Fibroblast of skin of left quadriceps (primary cell): ENCODE results near the gene FAM241B.

Source experiments
- DNase-seq, 2 experiments: peaks; one replicate each; pipeline ENCODE4 v3.0.0-alpha.2; 2013; ENCODE audit warnings: low read depth in 2 of 2

FAM241B gene

DNA sequence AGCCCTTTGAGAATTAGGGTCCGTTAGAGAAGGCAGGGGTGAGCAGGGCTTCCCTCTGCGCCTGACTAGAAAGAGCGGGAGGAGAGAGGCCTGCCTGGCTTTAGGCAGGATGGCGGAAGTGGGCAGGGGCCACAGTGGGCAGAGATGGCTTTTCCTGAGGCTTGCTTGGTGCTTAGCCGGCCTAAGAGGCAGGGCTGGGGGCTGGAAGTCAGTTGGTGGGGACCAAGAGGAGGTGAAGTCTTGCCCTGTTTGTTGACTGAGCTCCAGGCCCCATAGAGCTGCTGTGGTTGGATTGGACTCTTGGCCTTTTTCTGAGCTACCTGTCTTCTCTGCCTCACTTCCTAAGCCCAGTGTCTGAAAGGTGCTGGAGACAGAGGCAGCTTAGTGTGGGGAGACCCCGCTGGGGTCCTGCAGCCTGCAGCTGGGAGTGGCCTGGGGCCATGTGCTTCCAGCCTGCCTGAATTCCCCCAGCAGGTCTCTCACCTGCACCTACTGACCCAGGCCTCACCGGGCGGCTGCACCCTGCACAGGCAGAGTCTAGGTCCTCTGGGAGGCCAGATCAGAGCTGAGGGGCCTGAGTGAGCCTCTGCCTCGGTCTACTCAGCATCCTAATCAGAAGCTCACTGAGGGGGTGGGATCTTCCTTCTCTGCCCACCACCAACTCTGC lies 4.8 kb downstream of the FAM241B start:
- DNase-seq = no peak

DNA sequence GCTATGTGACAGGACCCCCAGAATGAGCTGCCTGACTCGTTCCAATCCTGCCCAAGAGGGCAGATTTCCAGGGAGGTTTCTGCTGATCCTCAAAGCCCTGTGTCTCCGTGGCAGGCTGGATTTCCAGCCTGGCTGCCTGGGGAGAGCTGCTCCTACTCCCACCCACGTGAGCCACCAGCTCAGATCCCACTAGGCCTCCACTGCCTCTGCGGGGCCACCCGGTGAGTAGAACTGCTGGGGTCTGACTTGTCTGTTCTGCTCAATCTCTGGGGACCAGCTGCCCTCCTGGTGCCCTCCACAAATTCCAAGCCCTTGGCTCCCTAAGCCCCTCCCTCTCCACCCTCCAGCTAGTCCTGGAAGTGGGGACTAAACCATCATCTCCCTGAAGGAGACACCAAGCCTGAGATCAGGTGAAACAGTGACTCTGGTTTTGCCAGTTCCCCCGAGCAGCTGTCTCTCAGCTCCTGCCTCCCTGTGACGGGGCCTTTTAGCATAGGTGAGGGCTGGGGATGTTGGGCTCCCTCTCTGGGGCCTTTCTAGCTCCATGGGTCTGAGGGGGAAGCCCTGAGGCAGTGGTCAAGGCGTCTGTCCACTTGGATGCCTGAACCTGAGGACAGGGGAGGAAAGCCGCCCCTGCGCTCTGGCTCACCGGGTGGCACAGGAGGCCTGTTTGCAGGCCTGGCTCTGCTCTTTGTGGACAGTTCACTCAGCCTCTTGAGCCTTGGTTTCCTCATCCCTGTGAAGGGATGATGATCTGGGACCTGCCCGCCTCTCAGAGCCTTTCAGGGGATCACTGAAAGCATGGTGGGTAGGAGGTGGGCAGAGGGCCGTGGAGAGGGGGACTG lies 5.6 kb downstream of the FAM241B start:
- DNase-seq = no peak

- no peak for DNase-seq
Measured at GRCh38 chr10:69636273-69636575, 6.2 kb downstream of the FAM241B start.

GRCh38 chr10:69636626-69637605 lies 6.9 kb downstream of the FAM241B start:
- DNase-seq = no peak

DNA sequence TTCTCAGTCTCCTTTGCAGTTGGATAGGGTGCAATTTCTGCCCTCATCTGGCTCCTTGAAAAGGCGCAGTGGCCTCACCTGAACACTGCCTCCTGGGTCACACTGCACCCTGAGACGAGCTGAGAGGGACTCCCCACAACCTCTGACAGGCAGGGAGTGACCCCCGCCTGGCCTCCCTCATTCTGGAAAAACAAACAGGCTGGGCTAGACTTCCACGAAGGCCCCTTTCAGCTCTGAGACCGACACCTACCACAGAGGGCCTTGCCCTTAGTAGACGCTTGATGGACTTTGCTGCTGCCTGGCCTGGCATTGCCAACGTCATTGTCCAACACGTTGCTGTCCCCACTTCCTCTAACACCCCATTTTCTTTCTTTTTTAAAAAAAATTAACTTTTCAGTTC lies 8.6 kb downstream of the FAM241B start:
- no peak for DNase-seq

- peak; percentile 13 to 30 for DNase-seq
Measured at GRCh38 chr10:69639291-69640195, 9.5 kb downstream of the FAM241B start.

DNA sequence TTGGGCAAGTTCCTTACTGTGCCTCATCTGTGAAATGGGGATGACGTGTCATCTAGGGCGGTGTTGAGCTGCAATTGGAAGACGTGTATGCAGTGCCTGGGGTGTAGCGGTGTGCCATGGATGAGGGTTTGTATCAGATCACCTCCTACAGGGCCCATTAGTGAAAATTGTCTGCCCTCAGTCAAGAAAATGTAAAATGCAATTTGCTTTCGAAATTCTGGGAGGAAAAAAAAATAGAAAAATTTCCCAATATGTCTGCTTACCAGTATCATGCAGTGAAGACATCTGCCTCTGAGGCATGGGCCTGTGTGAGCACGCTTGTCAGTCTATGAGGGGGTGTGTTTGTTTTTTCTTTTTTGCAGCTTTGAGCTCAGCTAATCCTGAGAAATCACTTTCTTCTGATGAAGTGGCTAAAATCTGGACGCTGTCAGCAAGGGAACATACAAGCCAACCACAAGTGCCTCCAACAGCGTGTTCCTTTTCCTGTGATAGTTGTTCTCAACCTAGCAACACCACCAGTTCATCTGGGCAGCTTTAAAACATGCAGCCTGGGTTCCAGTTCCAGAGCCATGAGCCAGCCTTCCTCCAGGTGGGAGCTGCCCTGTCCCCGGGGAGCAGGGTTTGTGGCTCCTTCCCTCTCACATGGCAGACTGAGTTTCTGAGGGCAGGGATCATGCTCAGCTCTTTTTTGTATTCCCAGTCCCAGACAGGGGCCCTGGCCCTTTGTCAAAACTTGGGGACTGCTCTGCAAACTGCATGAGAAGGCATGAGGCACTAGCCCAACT lies 10.3 kb downstream of the FAM241B start:
- no peak for DNase-seq

- DNase-seq = no peak
Measured at GRCh38 chr10:69641261-69641980, 11.4 kb downstream of the FAM241B start.

GRCh38 chr10:69642747-69643146 lies 12.7 kb downstream of the FAM241B start:
- DNase-seq = no peak

- no peak for DNase-seq
Measured at GRCh38 chr10:69643779-69644657, 14.0 kb downstream of the FAM241B start.

DNA sequence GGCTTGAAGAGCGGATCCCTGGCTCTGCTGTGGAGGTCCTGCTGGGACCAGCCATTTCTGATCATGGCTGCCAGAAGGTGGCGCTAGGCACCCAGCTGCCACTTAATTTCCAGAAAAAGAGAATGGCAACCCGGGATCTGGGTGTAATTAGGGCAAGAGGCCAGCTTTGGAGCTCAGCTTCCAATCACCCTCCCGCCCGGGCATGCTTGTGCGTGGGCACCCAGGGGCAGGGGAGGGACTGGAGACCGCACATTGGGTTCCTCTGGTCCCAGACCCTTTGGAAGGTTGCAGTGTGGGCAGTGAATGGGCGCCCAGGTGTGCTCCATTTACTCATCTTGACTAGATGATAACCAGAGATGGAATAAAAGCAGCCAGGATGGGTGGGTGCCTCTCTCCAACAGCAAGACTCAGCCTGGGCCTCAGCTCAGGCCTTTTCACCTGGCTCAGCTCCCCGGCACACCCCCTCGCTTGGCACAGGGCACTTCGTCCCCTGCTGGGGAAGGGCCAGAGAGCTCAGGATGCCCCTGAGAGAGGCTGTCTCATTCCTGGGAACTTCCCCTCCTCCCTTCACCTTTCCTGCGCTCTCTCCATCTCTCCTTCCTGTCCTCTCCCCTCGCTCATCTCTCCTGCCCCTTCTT lies 14.7 kb downstream of the FAM241B start:
- DNase-seq = peak; percentile 19 to 21

DNA sequence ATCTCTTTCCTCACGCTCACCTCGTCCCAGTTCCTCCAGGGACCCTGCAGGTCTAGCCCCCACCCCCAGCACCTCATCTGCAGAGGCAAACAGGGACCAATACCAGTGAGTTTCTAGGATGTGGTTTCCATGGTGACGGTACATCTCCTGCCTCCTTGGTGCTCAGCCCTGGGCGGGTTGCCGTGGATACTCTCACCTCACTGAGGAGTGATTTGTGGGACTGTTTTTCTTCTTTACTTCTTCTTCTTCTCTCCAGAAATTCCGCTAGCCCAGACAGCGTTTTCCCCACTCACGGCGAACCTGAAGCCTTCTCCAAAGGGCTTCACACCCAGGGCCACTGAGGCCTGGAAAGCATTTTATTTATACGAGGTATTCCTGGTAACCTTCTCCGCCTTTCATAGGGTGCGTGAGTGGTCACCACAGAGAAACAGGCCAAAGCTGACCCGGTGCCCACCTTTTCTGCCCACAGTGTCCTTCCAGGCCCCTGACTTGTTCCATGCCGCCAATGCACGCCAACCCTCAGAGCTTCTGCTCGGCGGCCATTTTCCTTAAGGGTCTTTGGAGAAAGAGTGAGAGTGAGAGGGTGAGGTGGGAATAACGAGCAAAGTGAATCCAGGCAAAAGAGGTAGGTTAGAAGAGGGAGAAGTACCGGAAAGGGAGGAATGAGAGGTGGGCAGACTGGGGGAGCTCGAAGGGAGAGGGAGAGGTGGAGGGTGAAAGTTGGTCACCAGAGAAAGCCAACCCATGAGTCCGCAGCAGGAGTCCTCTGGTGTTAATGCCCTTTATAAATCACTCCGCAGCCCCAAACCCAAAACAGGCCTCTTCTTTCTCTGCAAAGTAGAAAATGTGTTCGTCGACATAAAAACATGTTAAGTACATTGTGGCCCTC lies 15.5 kb downstream of the FAM241B start:
- no peak for DNase-seq

GRCh38 chr10:69646185-69647060 lies 16.4 kb downstream of the FAM241B start:
- DNase-seq = no peak

DNA sequence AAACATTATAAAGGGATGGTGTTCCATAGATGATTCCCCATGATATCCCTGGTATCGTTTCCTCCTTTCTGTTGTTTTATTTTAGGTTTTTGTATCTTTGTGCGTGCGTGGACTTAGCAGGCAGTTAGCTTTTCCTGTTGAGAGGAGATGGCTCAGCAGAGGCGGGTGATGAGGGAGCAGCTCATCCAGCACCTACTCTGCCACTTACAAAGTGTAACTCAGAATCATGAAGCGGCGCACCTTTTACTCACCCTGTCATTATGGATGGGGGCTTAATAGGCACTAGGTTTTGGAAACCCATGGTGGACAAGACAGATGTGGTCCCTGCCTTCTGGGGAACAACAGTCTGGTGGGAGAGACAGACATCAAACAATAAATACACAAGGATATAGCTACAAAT lies 17.1 kb downstream of the FAM241B start:
- no peak for DNase-seq

DNA sequence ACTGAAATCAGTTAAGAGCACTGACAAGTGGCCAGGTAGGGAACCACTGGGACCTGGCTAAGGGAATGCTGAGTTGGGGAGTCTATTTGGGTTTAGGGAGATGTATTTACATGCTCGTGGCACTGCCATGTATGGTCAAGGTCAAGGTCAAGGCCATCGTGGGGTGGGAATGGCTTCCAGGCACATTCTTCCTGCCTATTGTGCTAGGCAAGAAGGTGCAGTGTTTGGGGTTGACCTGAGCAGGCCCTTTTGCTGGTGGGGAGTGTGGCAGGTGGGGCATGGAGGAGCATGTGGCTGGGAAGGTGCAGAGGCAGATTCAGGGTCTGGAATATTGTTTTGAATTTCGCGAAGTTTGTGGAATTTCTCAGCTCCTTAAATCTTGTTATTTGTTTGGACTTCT lies 17.8 kb downstream of the FAM241B start:
- no peak for DNase-seq

DNA sequence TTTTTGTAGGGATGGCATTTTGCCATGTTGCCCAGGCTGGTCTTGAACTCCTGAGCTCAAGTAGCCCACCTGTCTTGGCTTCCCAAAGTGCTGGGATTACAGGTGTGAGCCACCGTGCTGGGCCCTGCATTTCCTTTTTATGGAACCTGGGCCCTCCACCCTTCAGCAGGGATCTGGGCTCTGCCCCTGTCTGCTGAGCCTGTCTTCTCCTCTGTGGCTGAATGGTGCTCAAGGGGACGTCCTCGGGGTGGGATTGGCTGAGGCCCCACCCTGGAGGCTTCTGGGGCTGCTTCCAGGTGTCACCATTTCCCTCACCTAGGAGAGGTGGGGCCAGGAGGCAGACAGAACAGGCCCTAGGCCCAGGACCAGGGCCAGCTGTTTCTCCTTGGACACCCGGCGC lies 18.4 kb downstream of the FAM241B start:
- no peak for DNase-seq
